Esophagus (tissue), 2 donors: ENCODE data around the gene ATP1B4. TPM values are rescaled to one million over a fixed set of nuclear protein-coding genes. Genes with fewer than 3 reads are reported as not detected.

Source experiments
- H3K27ac ChIP-seq, 2 donors: one replicate each; pipeline ENCODE4 v1.5.1; 2013; ENCODE audit warnings: low read depth in 2 of 2, mild to moderate bottlenecking in 2 of 2, inconsistent platforms in 1 of 2, low read length in 1 of 2, moderate library complexity in 1 of 2
- H3K27me3 ChIP-seq, 2 donors: one replicate each; pipeline ENCODE4 v1.6.1; 2013; ENCODE audit warnings: low read length in 2 of 2, control low read depth in 1 of 2, mild to moderate bottlenecking in 1 of 2; ENCODE audit not compliant: insufficient read depth in 2 of 2, control insufficient read depth in 1 of 2
- H3K36me3 ChIP-seq, 2 donors: one replicate each; pipeline ENCODE4 v1.6.1; 2013; ENCODE audit warnings: low read length in 1 of 2; ENCODE audit not compliant: control insufficient read depth in 2 of 2, insufficient read depth in 2 of 2
- H3K4me1 ChIP-seq, 2 donors: one replicate each; pipeline ENCODE4 v1.6.1; 2013; ENCODE audit warnings: low read length in 1 of 2; ENCODE audit not compliant: control insufficient read depth in 2 of 2, insufficient read depth in 2 of 2
- H3K4me3 ChIP-seq, 2 donors: one replicate each; pipeline ENCODE4 v1.5.1; 2013; ENCODE audit warnings: low read length in 2 of 2, mild to moderate bottlenecking in 2 of 2, low read depth in 1 of 2, moderate library complexity in 1 of 2
- H3K9me3 ChIP-seq, 2 donors: one replicate each; pipeline ENCODE4 v1.6.1; 2013; ENCODE audit warnings: mild to moderate bottlenecking in 2 of 2, low read depth in 1 of 2, low read length in 1 of 2, moderate library complexity in 1 of 2; ENCODE audit not compliant: control insufficient read depth in 2 of 2, insufficient read depth in 1 of 2
- WGBS, 2 donors: extraction: QIAGEN DNeasy Blood & Tissue Kit; methylation state at CpG; one replicate each; pipeline ENCODE4 v1.1.7; 2013; 5-methylcytosine and 5-hydroxymethylcytosine counted together
- polyA plus RNA-seq, 2 donors: library from polyadenylated mRNA; stranded (reverse); fragments of 200-250 nt; gene quantifications; one replicate each; pipeline ENCODE4 v1.2.3, GENCODE V29; 2013
- donor health status: healthy with polysubstance abuse.
- donor health status: Bipolar disorder and iron deficiency.

ATP1B4 gene
- polyA plus RNA-seq, 2 donors, result not detected

DNA sequence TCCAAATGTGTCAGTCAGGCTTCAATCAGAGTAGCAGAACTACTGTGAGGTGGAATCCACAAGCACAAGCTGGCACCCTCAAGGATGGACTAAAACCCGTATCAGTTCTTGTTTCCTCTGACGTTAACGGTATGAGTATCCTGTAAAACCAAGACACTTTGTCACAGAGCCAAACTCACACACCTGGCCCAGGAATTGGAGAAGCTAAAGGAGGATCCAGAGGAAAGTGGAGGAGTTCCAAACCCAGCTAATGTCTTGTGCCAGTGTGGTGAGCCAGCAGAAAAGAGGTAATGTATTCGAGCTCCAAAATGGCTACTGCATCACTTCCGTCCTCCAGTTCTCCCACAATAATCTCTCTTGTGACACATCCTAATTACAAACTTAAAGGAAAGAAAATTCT lies 44.7 kb downstream of the ATP1B4 start:
- Histone ChIP-seq H3K27me3 (no peaks in the 10 kb centered on the region), H3K4me1 (no peaks in the 10 kb centered on the region), H3K4me3 (no peak overlapping the region), H3K36me3 (no peaks in the 10 kb centered on the region), H3K9me3 (no peaks in the 10 kb centered on the region), H3K27ac (no peak overlapping the region)
- WGBS, 2 donors, result 82 to 86% methylated on average over 5 of the region's 5 CpGs

DNA sequence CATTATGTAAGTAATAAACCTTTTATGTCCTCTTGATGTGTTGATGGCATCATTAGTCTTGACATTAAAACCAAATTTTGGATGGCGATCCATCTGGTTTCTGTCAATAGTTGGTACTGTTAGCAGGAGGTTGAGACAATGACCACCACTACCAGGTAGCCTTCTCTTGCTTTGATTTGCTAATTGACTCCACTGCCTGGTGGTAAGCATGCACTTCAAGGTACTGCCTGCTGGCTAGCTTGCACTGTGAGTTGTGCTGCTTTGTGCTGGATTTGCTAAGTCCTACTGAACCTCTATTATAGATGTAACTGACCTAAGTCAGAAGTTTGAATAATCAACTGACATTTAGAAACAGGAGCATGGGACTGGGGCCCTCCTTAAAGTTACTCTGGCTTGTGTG lies 46.3 kb downstream of the ATP1B4 start:
- 74 to 85% methylated on average over 1 of the region's 1 CpG for WGBS, 2 donors
- H3K4me1 ChIP-seq, result no peaks in the 10 kb centered on the region
- no peaks in the 10 kb centered on the region for H3K9me3 ChIP-seq
- H3K4me3 ChIP-seq, result no peak overlapping the region
- H3K27ac ChIP-seq, result no peak overlapping the region
- no peaks in the 10 kb centered on the region for H3K27me3 ChIP-seq
- H3K36me3 ChIP-seq, result no peaks in the 10 kb centered on the region

DNA sequence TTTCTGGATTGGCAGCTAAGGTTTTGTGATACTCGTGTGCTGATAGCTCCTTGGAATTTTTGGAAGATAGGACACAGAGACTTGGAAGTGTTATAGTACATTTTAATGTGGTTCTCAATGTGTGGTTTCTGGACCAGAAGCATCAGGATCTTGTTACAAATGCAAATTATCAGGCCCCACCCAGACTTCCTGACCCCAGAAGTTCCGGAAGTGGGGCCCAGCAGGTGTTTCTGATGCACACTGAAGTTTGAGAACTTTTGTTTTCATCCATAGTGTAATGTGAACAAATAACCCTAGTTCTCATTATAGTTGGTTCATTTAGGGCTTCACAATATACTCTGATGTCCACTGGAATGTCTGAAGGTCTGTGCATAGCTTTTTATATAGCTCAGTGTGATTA lies 57.6 kb downstream of the ATP1B4 start:
- 33 to 47% methylated on average over 2 of the region's 2 CpGs for WGBS, 2 donors
- H3K27ac ChIP-seq, result no peak overlapping the region
- H3K27me3 ChIP-seq, result no peaks in the 10 kb centered on the region
- no peaks in the 10 kb centered on the region for H3K4me1 ChIP-seq
- no peak overlapping the region for H3K4me3 ChIP-seq
- H3K36me3 ChIP-seq, result no peaks in the 10 kb centered on the region
- no peaks in the 10 kb centered on the region for H3K9me3 ChIP-seq

DNA sequence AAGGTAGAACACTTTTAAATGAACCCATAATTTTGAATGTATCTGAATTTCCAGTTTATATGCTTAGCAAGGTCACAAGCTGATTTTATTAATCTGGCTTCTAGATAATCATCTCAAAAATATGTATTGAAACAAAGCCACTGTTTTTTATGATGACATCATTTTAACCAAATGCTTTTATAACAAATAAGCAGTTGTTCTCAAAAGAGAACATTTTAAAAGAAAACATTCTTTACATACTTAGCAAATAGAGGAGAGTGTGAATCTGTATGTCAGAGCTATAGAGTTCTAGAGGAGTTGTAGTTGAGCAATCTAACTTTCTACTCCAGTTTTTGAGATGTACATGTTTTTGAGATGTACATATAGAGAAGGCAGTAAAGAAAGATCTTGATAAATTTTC lies 64.7 kb downstream of the ATP1B4 start:
- Histone ChIP-seq H3K9me3 (no peaks in the 10 kb centered on the region), H3K4me3 (no peak overlapping the region), H3K4me1 (no peaks in the 10 kb centered on the region), H3K36me3 (no peaks in the 10 kb centered on the region), H3K27ac (no peak overlapping the region), H3K27me3 (no peaks in the 10 kb centered on the region)

DNA sequence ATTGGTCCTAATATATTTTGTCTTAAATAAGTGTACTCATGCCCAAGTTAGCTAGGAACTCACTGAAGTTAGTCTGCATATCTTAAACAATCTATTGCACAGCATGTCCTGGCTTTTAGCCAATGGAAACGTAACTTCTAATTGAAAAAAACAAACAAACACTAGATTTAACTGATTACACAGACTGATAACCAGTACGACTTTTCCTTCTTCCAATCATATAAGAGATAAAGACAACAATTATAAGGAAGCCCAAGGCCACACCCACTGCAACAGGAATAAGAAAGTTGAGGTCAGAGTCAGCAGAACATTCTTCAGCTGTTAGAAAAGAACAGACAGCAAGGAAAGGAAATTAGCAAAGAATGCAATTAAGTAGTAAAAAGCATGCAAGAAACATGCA lies 66.4 kb downstream of the ATP1B4 start:
- Histone ChIP-seq H3K9me3 (no peaks in the 10 kb centered on the region), H3K36me3 (no peaks in the 10 kb centered on the region), H3K27me3 (no peaks in the 10 kb centered on the region), H3K4me3 (no peak overlapping the region), H3K4me1 (no peaks in the 10 kb centered on the region), H3K27ac (no peak overlapping the region)
- whole genome bisulfite sequencing, 2 donors, result 7 to 22% methylated on average over 2 of the region's 2 CpGs

DNA sequence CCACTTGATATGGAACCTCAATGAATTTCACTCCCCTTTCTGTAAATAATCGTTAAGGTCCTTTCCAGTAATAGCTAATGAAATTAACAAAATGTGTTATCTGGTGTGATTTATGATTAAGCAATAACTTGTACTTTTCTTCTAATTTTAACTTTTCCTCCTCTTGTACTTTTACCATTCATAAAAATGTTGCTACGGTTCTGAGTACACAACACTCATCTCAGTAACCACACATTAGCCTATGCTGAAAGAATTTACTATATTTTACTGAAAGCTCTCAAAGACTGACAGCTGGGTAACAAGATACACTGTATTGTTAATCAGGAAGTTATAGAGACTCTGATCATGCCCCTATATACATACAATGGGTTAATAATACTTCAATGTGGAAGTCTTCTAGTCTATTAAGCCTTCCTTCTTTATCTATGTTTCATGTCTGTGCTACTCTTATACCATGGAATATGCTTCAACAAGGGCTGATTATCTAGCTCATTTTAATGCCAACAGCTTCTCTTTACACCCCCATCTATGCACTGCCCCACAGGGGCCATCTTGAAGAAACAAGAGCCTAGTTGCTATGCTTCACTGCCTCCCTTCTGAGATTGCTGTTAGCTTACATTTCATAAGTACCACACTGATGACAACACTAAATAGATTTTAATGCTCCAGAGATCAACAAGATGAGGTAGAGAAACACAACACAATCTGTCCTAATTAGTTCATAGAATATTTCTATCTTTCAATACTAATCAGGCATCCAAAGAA lies 68.1 kb downstream of the ATP1B4 start:
- H3K36me3 ChIP-seq, result no peaks in the 10 kb centered on the region
- no peak overlapping the region for H3K27ac ChIP-seq
- H3K9me3 ChIP-seq, result no peaks in the 10 kb centered on the region
- H3K4me3 ChIP-seq, result no peak overlapping the region
- H3K27me3 ChIP-seq, result no peaks in the 10 kb centered on the region
- WGBS, 2 donors, result 61 to 82% methylated on average over 2 of the region's 2 CpGs
- no peaks in the 10 kb centered on the region for H3K4me1 ChIP-seq

Other genes starting within 250 kb of the ATP1B4 start
- under 1 TPM; 0.24 to 0.53 TPM for gene RHOXF1, start 246.2 kb upstream of the ATP1B4 start, polyA plus RNA-seq
- gene RHOXF2, start 203.5 kb upstream of the ATP1B4 start, polyA plus RNA-seq, result not detected
- 1 to 10 TPM; 3.1 to 4.8 TPM for gene ZBTB33, start 111.3 kb upstream of the ATP1B4 start, polyA plus RNA-seq
- gene TMEM255A, start 50.6 kb upstream of the ATP1B4 start, polyA plus RNA-seq, result under 1 TPM; 0.10 to 0.59 TPM
- 10 to 100 TPM; 34.5 to 57.1 TPM for gene LAMP2, start 107.2 kb downstream of the ATP1B4 start, polyA plus RNA-seq
- 10 to 100 TPM; 16.7 to 24.2 TPM for gene CUL4B, start 198.9 kb downstream of the ATP1B4 start, polyA plus RNA-seq
- gene MCTS1, start 242.0 kb downstream of the ATP1B4 start, polyA plus RNA-seq, result 10 to 100 TPM; 32.5 to 49.2 TPM